Measurements from ENCODE around the gene SINHCAF.

SINHCAF gene

DNA sequence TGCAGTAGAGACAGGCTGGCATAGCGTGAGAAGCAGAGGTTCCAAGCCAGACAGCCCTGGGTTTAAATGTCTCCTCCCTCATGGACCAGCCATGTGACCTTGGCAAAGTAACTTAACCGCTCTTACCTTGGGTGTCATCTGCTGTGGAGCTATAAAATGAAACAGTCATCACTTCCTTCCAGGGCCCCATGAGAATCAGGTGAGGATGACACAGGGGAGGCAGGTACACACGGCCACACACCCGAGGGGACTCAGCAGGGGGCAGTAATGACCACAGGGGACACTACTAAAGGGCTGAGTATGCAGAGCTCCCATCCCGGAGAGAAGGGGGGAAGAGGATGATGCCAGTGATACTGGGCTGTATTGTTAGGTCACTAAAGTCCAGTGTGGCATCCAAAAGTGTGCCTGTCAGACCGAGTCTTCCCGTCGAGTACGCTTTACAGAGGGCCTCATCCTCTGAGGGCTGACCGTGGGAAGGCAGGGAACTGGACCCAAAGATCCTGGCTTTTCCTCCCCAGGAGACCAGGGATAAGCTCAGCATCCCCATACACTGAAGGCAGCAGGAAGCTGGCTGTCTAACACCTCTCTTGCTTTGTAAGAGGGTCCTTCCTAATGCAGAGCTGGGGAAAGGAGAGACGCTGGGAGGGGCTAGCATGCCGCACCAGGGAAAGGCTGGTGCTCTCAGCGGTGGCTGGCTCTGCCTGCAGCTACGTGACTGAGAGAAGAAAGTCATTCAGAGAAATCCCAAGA is 94.2 kb downstream of the SINHCAF start:
- no peak for DNase-seq

All from activated CD4-positive, alpha-beta T cell treated with anti-CD3 and anti-CD28 coated beads for 4 hours (primary cell).